ENCODE results near the gene PPME1.

GRCh38 chr11:74297484-74297883 is 126.4 kb downstream of the PPME1 start:
- TF ChIP-seq, protein P1, sequence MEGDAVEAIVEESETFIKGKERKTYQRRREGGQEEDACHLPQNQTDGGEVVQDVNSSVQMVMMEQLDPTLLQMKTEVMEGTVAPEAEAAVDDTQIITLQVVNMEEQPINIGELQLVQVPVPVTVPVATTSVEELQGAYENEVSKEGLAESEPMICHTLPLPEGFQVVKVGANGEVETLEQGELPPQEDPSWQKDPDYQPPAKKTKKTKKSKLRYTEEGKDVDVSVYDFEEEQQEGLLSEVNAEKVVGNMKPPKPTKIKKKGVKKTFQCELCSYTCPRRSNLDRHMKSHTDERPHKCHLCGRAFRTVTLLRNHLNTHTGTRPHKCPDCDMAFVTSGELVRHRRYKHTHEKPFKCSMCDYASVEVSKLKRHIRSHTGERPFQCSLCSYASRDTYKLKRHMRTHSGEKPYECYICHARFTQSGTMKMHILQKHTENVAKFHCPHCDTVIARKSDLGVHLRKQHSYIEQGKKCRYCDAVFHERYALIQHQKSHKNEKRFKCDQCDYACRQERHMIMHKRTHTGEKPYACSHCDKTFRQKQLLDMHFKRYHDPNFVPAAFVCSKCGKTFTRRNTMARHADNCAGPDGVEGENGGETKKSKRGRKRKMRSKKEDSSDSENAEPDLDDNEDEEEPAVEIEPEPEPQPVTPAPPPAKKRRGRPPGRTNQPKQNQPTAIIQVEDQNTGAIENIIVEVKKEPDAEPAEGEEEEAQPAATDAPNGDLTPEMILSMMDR (conservative IDR thresholded peaks at IDR 0.05): no peak
- no peak for TF ChIP-seq EZH2 (IDR thresholded peaks at IDR 0.05; ENCODE audit: low read depth)
